Pons (tissue), 1 donor: ENCODE measurements around the gene MPP3.
"Not testable (repeated sequence)": the region's sequence is repeated elsewhere in the genome, so short reads cannot be mapped to it uniquely, and the experiment has no call there.

Source experiments
- DNase-seq: peaks from one replicate; pipeline ENCODE4 v3.0.0-alpha.2; 2016; ENCODE audit warnings: low spot score

MPP3 gene, protein sequence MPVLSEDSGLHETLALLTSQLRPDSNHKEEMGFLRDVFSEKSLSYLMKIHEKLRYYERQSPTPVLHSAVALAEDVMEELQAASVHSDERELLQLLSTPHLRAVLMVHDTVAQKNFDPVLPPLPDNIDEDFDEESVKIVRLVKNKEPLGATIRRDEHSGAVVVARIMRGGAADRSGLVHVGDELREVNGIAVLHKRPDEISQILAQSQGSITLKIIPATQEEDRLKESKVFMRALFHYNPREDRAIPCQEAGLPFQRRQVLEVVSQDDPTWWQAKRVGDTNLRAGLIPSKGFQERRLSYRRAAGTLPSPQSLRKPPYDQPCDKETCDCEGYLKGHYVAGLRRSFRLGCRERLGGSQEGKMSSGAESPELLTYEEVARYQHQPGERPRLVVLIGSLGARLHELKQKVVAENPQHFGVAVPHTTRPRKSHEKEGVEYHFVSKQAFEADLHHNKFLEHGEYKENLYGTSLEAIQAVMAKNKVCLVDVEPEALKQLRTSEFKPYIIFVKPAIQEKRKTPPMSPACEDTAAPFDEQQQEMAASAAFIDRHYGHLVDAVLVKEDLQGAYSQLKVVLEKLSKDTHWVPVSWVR

GRCh38 chr17:43832976-43833829 is at the start of gene MPP3:
TSS of gene MPP3 (minus strand) at chr17:43833146. CDS start at chr17:43831906, 1,240 bp downstream.
- peak; percentile 39 for DNase-seq

DNA sequence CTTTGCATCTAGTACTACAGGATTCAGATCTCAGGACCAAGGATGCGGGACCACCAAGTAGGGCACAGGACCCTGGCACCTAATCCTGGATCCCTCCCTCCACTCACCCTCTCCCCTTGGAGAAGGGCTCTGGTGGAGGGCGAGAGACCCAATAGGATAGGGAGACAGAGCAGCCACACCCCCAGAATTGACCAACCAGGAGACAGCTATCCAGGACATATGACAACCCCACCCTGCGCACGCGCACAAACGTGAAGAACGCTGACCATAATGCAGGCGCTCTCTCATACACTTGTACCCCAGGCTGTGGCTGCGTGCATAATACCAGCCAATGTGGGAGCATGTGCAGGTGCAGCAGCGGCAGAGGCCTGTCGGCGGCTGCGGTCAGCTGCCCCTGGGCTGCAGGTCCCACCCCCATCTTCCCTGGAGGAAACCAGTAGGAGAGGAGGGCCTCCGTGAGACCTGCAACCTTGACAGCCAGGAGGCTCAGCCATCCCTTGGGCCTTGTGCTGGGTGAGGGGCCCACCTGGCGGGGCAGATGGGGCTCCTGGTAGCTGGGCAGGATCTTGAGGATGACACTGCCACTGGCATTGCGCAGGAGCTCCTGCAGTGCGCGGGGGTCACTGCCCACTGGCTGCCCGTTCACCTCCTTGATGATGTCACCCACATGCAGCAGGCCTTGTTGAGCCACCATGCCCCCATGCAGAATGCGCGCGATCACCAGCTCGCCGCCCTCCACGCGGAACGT is 49.0 kb upstream of the MPP3 start:
- DNase-seq, result no peak

DNA sequence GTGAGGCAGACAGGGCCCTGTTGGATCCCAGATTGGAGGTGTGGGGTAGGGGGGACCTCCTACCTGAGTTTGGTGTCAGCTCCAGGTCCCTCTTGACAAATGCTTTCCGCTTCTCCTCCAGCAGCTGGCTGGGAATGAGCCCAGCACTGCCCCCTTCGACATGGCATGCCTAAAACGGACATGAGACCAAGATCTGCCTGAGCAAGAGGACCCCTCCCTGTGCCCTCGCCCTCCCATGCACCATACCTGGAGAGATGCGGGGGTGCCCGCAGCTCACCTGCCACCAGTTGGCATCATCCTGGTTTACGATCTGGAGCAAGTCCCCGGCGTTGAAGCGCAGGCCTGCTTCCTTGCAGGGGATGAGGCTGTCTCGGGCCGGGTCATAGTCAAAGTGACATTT is 48.2 kb upstream of the MPP3 start:
- no peak for DNase-seq

DNA sequence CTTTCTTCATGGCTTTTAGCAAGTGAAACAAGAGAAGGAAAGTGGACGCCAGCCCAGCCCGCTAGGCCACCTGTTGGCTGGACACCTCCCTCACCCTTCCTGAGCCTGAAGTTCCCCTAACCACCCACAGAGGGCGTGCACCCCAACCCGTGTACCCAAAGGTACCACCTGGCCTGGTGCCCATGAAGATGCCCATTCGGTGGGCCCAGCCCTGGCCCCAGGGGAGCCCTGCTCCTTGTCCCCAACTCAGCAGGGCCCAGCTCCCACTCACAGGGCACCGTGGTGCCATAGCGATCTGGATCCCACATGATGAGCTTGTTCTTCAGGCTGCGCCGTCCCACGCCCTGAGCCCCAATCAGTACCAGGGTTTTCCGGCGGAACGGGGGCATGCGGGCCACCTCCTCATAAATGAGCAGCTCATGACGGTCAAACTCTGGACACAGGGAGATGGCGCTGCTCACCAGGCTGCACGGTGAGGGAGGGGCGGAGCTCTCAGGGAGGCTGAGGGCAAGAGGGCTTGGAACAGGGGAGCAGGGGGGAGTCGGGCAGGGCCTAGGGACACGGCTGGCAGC is 47.6 kb upstream of the MPP3 start:
- DNase-seq, result no peak

- no peak for DNase-seq
Measured at GRCh38 chr17:43879723-43880419, 46.9 kb upstream of the MPP3 start.

DNA sequence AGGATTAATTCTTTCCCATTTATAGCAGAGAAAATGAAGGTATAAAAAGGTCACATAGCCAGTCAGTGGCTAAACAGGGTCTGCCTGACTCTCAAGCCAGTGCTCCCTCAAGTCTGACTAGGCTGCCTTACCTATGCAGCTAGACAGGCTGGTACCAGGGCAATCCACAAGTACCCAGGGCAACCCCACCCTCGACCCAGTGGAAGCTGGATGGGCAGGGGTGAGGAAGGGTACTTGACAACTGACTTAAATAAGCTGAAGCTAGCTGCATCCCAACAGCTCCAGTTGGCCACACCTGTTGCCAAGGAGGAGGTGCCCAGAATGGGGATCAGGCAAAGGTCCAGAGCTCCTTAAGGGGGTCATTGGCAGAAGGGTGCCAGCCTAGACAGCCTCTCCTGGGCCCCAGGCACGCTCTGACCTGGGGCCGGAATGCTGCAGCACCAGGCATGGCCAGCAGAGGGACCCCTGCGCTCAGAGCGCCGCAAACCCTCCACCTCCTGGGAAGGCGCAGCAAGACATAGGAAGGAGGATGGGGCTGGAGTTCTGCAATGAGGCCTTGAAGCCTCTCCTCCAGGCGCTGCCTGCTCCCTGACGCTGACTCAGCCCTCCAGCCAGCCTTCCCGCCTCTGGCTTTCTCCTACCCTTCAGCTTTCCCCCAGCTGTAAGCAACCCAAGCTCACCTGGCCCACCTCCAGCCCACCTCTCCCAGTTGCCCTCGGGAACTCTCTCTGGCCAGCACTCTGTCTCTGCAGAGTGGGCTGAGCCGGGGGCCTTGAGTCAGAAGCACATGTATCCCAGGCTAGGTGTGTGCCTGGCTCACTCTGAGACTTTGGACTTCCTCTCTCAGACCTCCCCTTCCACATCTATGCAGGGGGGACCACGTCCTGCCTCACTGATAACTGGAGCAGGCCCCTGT is 45.6 kb upstream of the MPP3 start:
- peak; percentile 44 for DNase-seq

DNA sequence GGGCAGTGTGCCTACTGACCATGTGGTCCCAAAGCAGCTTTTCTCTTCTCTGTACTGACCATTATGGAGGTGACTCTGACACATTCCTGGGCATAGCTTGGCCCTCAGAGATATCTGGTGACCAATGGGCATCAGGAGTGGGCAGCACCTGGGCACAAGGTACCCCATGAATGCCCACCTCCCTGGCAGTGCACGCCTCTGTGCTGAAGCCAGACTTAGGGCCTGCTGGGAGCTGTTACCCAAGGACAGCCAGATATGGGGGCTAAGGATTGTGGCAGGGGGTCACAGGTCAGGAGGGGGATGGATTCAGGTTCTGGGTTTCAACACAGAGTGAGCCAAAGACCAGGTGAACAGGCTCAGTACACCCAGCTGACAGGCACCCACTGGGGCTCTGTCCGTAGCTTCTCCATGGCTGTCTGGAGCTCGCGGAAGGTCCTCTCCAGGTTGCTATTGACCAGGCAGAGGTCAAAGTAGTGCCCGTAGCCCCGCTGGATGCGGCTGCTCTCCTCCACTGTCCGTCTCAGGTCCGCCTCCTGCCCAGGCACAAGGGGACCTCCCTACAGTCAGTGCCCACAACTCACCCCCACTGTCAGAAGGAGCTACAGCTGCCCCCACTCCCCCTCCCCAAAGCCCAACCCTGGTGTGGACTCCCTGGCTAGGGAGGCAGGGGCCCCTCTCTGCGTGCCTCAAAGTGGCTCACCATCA is 44.7 kb upstream of the MPP3 start:
- DNase-seq, result no peak

DNA sequence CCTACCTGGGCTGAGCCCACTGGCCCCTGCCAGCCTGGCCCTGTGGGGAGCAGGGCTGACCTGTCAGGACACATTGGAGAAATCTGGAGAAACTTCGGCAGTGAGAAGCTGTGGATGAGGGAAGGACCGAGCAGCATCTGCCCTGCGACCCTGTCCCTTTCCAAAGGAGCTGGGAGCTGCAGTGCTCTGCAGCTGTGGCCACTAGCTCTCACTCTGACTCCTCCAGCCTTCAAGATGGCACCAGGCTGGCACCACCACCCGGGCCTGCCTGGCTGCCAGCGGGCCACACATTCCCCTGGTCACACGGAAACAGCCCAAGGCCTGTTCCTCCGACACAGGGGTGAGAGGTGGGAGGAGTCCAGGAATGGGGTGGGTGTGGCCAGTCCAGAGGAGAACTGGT is 44.1 kb upstream of the MPP3 start:
- no peak for DNase-seq

- no peak for DNase-seq
Measured at GRCh38 chr17:43875476-43876147, 42.7 kb upstream of the MPP3 start.

DNA sequence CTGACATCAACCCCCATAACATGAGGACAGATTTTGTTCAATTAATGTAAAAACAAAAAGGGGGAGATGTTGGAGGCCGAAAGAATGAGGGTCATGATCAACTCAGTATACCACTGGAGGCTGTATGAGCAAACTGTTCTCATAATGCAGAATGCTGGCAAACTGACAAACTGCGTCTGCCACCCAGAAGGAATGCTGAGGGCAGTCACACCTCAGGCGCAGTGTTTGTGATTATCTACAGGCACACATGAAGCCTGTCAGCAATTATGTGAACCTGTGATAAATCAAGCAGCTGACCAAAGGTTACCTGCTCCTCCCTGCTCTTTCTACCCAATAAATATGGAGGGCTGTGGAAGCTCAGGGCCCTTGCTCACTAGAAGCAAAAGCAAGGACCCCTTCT is 41.3 kb upstream of the MPP3 start:
- DNase-seq, result no peak

DNA sequence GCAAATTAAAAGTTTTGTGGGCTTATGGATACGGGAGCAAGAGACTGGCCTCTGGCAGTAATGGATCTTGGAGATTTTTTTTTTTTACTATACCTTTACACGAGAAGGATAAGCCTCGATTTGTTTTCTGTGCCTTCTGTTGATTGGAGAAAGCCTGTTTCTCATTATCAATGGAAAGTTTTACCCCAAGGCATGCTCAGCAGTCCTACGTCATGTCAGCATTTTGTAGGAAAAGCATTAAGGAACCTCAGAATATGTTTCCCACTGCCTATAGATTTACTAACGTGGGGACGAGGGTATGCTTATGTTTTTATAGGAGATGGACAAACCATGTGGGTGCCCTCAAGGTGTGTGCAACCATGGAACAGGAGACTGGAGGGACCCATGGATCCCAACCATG is 40.9 kb upstream of the MPP3 start:
- no peak for DNase-seq

- no peak for DNase-seq
Measured at GRCh38 chr17:43873091-43873490, 40.1 kb upstream of the MPP3 start.

- no peak for DNase-seq
Measured at GRCh38 chr17:43871946-43872690, 39.2 kb upstream of the MPP3 start.

- not testable (repeated sequence) for DNase-seq
Measured at GRCh38 chr17:43869031-43869430, 36.1 kb upstream of the MPP3 start.

- DNase-seq, result no peak
Measured at GRCh38 chr17:43868226-43868994, 35.5 kb upstream of the MPP3 start.

GRCh38 chr17:43864161-43864984 is 31.4 kb upstream of the MPP3 start:
- no peak for DNase-seq
